Kidney (tissue), 14 donors: ENCODE results near the gene KL. TPM values are rescaled to one million over a fixed set of nuclear protein-coding genes. Genes with fewer than 3 reads are reported as not detected.

Experiments used
- DNase-seq, 5 donors: peaks; one replicate each; pipeline ENCODE4 v3.0.0-alpha.2; 2013 to 2020
- FAIRE-seq: peaks from 2 replicates; lab custom pipeline; 2012; peaks lifted over from hg19 to GRCh38; lab: Jason Lieb, UNC
- H3K27ac ChIP-seq, 2 donors: one replicate each; pipeline ENCODE4 v1.7.0; 2013; ENCODE audit warnings: low read depth in 2 of 2, low read length in 2 of 2, inconsistent platforms in 1 of 2
- H3K27me3 ChIP-seq: one replicate; pipeline ENCODE4 v1.7.1; 2013; ENCODE audit warnings: low read length, inconsistent platforms; ENCODE audit not compliant: control insufficient read depth, insufficient read depth
- H3K36me3 ChIP-seq, 3 donors: one replicate each; pipeline versions ENCODE4 v1.7.0 to v1.7.1; 2013; ENCODE audit warnings: low read length in 3 of 3, control low read depth in 1 of 3, inconsistent platforms in 1 of 3; ENCODE audit not compliant: insufficient read depth in 3 of 3, control insufficient read depth in 2 of 3
- H3K4me1 ChIP-seq, 3 donors: one replicate each; pipeline versions ENCODE4 v1.7.0 to v1.7.1; 2013; ENCODE audit warnings: low read length in 3 of 3, inconsistent platforms in 1 of 3, low read depth in 1 of 3; ENCODE audit not compliant: control insufficient read depth in 2 of 3, insufficient read depth in 2 of 3
- H3K4me3 ChIP-seq, 3 donors: one replicate each; pipeline versions ENCODE4 v1.7.0 to v1.8.1; 2013; ENCODE audit warnings: low read length in 3 of 3, control low read depth in 1 of 3, inconsistent platforms in 1 of 3
- H3K9ac ChIP-seq, 3 donors: one replicate each; pipeline versions ENCODE4 v1.7.0 to v1.7.1; 2013; ENCODE audit warnings: low read length in 3 of 3, control low read depth in 1 of 3, inconsistent platforms in 1 of 3
- H3K9me3 ChIP-seq, 3 donors: one replicate each; pipeline versions ENCODE4 v1.7.0 to v1.7.1; 2013; ENCODE audit warnings: low read length in 3 of 3, control low read depth in 1 of 3, inconsistent platforms in 1 of 3; ENCODE audit not compliant: control insufficient read depth in 2 of 3, insufficient read depth in 1 of 3
- CTCF ChIP-seq: IDR thresholded peaks from 3 replicates; pipeline ENCODE4 v1.5.1; 2012; ENCODE audit warnings: mild to moderate bottlenecking, moderate library complexity, borderline replicate concordance; ENCODE audit not compliant: insufficient read depth; ENCODE audit errors: extremely low read depth
- intact Hi-C: fragments of 100-400 bp; cut with DNase I; formaldehyde crosslinking; loops from one replicate; pipeline ENCODE4 v1.11.1; 2022
- polyA plus RNA-seq: library from polyadenylated mRNA; stranded (reverse); fragments of 350-450 nt; fragmentation: Illumina TruSeq; extraction: RNeasy Lipid Tissue Mini Kit (QIAGEN cat#74804); gene quantifications from one replicate; pipeline ENCODE4 v1.2.3, GENCODE V29; 2014; ENCODE audit warnings: low read depth, low replicate concordance; ENCODE audit not compliant: insufficient read depth
- total RNA-seq: library from RNA; stranded (reverse); fragmentation: NEBNext Ultra II Directional; extraction: Animal tissue kit (Norgen Biotek cat#: 25700); gene quantifications from one replicate; pipeline ENCODE4 v1.2.1, GENCODE V29; 2021
- donor health status: control.
- donor health status: control.
- donor health status: control.
- donor health status: control.
- donor health status: control.
- donor health status: DM: yes; HTN: yes; CAD: no.
- donor health status: Normal renal cell carcinoma (clear cell type).

KL gene
- total and polyA plus RNA-seq, 2 donors from 2014 or later, result 12.5 to 47.4 TPM

- DNase-seq (no peak), FAIRE-seq (no peak)
- Histone ChIP-seq H3K27me3 (no peaks in the 10 kb centered on the region), H3K4me1 (no peaks in the 10 kb centered on the region), H3K4me3 (no peak overlapping the region), H3K9me3 (no peaks in the 10 kb centered on the region), H3K36me3 (no peaks in the 10 kb centered on the region), H3K9ac (no peak overlapping the region), H3K27ac (no peak overlapping the region)
- no peak for TF ChIP-seq CTCF
- intact Hi-C loops, result no loop called here
Observed at GRCh38 chr13:33076001-33076992, 60.1 kb downstream of the KL start.

GRCh38 chr13:33078263-33078662 lies 62.0 kb downstream of the KL start:
- intact Hi-C loops, result no loop called here

GRCh38 chr13:33079960-33080359 lies 63.7 kb downstream of the KL start:
- no peaks in the 10 kb centered on the region for H3K9me3 ChIP-seq
- TF ChIP-seq CTCF, result no peak
- H3K27me3 ChIP-seq, result no peaks in the 10 kb centered on the region
- no peaks in the 10 kb centered on the region for H3K36me3 ChIP-seq
- H3K9ac ChIP-seq, result no peak overlapping the region
- H3K27ac ChIP-seq, result no peak overlapping the region
- no peaks in the 10 kb centered on the region for H3K4me1 ChIP-seq
- DNase-seq (no peak), FAIRE-seq (no peak)
- intact Hi-C loops, result no loop called here
- no peak overlapping the region for H3K4me3 ChIP-seq

More at GRCh38 chr13:33078263-33078662, 62.0 kb downstream of the KL start:
- no peaks in the 10 kb centered on the region for H3K27me3 ChIP-seq
- TF ChIP-seq CTCF, result no peak
- no peak overlapping the region for H3K4me3 ChIP-seq
- no peak for FAIRE-seq
- DNase-seq, result no peak
- no peak overlapping the region for H3K27ac ChIP-seq
- H3K9ac ChIP-seq, result no peak overlapping the region
- no peaks in the 10 kb centered on the region for H3K9me3 ChIP-seq
- no peaks in the 10 kb centered on the region for H3K36me3 ChIP-seq
- H3K4me1 ChIP-seq, result no peaks in the 10 kb centered on the region
